Keratinocyte (primary cell): ENCODE results near the gene S100Z. TPM values are rescaled to one million over a fixed set of nuclear protein-coding genes. Genes with fewer than 3 reads are reported as not detected.

Source experiments
- DNase-seq: peaks from one replicate; pipeline ENCODE4 v3.0.0-alpha.2; 2011; ENCODE audit warnings: low read depth, missing footprints, low spot score
- FAIRE-seq: peaks from 2 replicates; lab custom pipeline; 2011; peaks lifted over from hg19 to GRCh38; lab: Jason Lieb, UNC
- H2AFZ ChIP-seq: 2 replicates; pipeline ENCODE4 v1.6.0; 2012; ENCODE audit warnings: low read length, control low read depth, inconsistent platforms; ENCODE audit not compliant: control insufficient read depth
- H3K27ac ChIP-seq: 2 replicates; pipeline ENCODE4 v1.5.1; 2011; ENCODE audit warnings: low read length; ENCODE audit not compliant: control insufficient read depth, insufficient read depth
- H3K27me3 ChIP-seq: 3 replicates; pipeline ENCODE4 v1.6.0; 2011; ENCODE audit warnings: low read length; ENCODE audit not compliant: control insufficient read depth, insufficient read depth; ENCODE audit errors: extremely low read depth
- H3K36me3 ChIP-seq, 2 experiments: 2 replicates in 1 of 2; 3 replicates in 1 of 2; pipeline ENCODE4 v1.5.1; 2011; ENCODE audit warnings: low read length in 2 of 2, mild to moderate bottlenecking in 1 of 2; ENCODE audit not compliant: control insufficient read depth in 2 of 2, insufficient read depth in 2 of 2; ENCODE audit errors: extremely low read depth in 1 of 2
- H3K4me1 ChIP-seq: 3 replicates; pipeline ENCODE4 v1.5.1; 2011; ENCODE audit warnings: low read length; ENCODE audit not compliant: control insufficient read depth, insufficient read depth; ENCODE audit errors: extremely low read depth
- H3K4me2 ChIP-seq: 3 replicates; pipeline ENCODE4 v1.6.0; 2011; ENCODE audit warnings: low read depth, low read length; ENCODE audit not compliant: control insufficient read depth, insufficient read depth; ENCODE audit errors: extremely low read depth
- H3K4me3 ChIP-seq, 3 experiments: fragments of 200-600 bp in 1 of 3; sonication (generic) in 1 of 3; 2 replicates in 2 of 3; 3 replicates in 1 of 3; pipeline ENCODE4 v1.5.1; 2011 to 2016; ENCODE audit warnings: low read length in 3 of 3, mild to moderate bottlenecking in 3 of 3, control low read depth in 2 of 3, inconsistent platforms in 1 of 3, low read depth in 1 of 3, mixed read lengths in 1 of 3, mixed run types in 1 of 3, moderate library complexity in 1 of 3; ENCODE audit not compliant: control insufficient read depth in 2 of 3, insufficient read depth in 2 of 3; ENCODE audit errors: extremely low read depth in 1 of 3
- H3K79me2 ChIP-seq: 2 replicates; pipeline ENCODE4 v1.6.0; 2012; ENCODE audit warnings: low read length; ENCODE audit not compliant: control insufficient read depth, insufficient read depth
- H3K9ac ChIP-seq: 3 replicates; pipeline ENCODE4 v1.6.0; 2011; ENCODE audit warnings: low read length; ENCODE audit not compliant: control insufficient read depth, insufficient read depth; ENCODE audit errors: extremely low read depth
- H3K9me1 ChIP-seq: 3 replicates; pipeline ENCODE4 v1.6.0; 2011; ENCODE audit warnings: low read length; ENCODE audit not compliant: control insufficient read depth, insufficient read depth; ENCODE audit errors: extremely low read depth
- H3K9me3 ChIP-seq: 2 replicates; pipeline ENCODE4 v1.5.1; 2012; ENCODE audit warnings: low read depth, low read length; ENCODE audit not compliant: control insufficient read depth
- H4K20me1 ChIP-seq: 3 replicates; pipeline ENCODE4 v1.6.0; 2011; ENCODE audit warnings: low read length; ENCODE audit not compliant: control insufficient read depth, insufficient read depth; ENCODE audit errors: extremely low read depth
- CTCF ChIP-seq, 3 experiments: IDR thresholded peaks in 1 of 3; conservative IDR thresholded peaks in 1 of 3; optimal IDR thresholded peaks in 1 of 3; 2 replicates in 2 of 3; 3 replicates in 1 of 3; pipeline versions ENCODE3 to v1.5.1; 2011; ENCODE audit warnings: low read length in 3 of 3, mild to moderate bottlenecking in 3 of 3, moderate library complexity in 2 of 3, control low read depth in 1 of 3, inconsistent platforms in 1 of 3; ENCODE audit not compliant: insufficient read depth in 2 of 3; ENCODE audit errors: extremely low read depth in 1 of 3
- EZH2 ChIP-seq: IDR thresholded peaks from one replicate; pipeline ENCODE4 v1.6.1; 2012; ENCODE audit warnings: inconsistent platforms, mild to moderate bottlenecking, low read length, moderate library complexity
- dilution Hi-C: fragments of 300-500 bp; cut with MboI; formaldehyde crosslinking; loops from one replicate; pipeline ENCODE4 v1.7.0; 2020; ENCODE audit warnings: low sequenced_read_pairs; ENCODE audit not compliant: extremely low pct_ligation_motif_present
- polyA plus RNA-seq, 5 experiments: library from polyadenylated mRNA; depleted of rRNA in 3 of 5; stranded (reverse) in 3 of 5; stranded (forward) in 1 of 5; unstranded in 1 of 5; fragments of >200 nt; gene quantifications; 1 replicate in 1 of 5; 2 replicates in 3 of 5; 3 replicates in 1 of 5; pipeline versions ENCODE4 v1.2.1 to v1.2.3, GENCODE V29; 2011 to 2012; ENCODE audit warnings: missing spikeins in 2 of 5, low read depth in 1 of 5, low replicate concordance in 1 of 5

Gene S100Z
- polyA plus RNA-seq, 1 donor (not counting 4 experiments of a cell fraction or from before 2014, with no cell fraction given) = not detected

GRCh38 chr5:76831110-76831452, 18.7 kb upstream of the S100Z start:
- Histone ChIP-seq H3K9ac (no peak overlapping the region), H3K4me1 (peaks cover 12% of the 10 kb centered on the region), H3K27ac (no peak overlapping the region), H3K4me3 (no peak overlapping the region), H3K79me2 (peaks cover 80% of the 10 kb centered on the region), H4K20me1 (peaks cover 20% of the 10 kb centered on the region), H3K36me3 (peaks cover 18 to 22% of the 10 kb centered on the region in 2 experiments), H3K9me1 (no peaks in the 10 kb centered on the region), H2AFZ (no peak overlapping the region), H3K9me3 (no peaks in the 10 kb centered on the region), H3K27me3 (no peaks in the 10 kb centered on the region), H3K4me2 (no peak overlapping the region)
- TF ChIP-seq EZH2 (no peak), CTCF (optimal IDR thresholded peaks at IDR 0.05 in 1 of 3, IDR thresholded peaks at IDR 0.05 in 1 of 3, conservative IDR thresholded peaks at IDR 0.05 in 1 of 3; ENCODE audit: extremely low read depth in 1 of 3, insufficient read depth in 2 of 3, low read length in 3 of 3) (no peak)
- dilution Hi-C loops = no loop called here
- FAIRE-seq (peak; percentile 59), DNase-seq (no peak)

GRCh38 chr5:76836181-76836580, 13.6 kb upstream of the S100Z start:
- Histone ChIP-seq H3K79me2 (peaks cover 34% of the 10 kb centered on the region), H3K27me3 (no peaks in the 10 kb centered on the region), H3K27ac (no peak overlapping the region), H3K4me2 (no peak overlapping the region), H4K20me1 (peaks cover 6% of the 10 kb centered on the region), H3K9ac (no peak overlapping the region), H3K9me3 (no peaks in the 10 kb centered on the region), H3K4me3 (no peak overlapping the region), H3K9me1 (no peaks in the 10 kb centered on the region), H3K36me3 (peaks cover 15 to 29% of the 10 kb centered on the region in 2 experiments), H2AFZ (no peak overlapping the region), H3K4me1 (peaks cover 14% of the 10 kb centered on the region)
- FAIRE-seq (no peak), DNase-seq (no peak)
- dilution Hi-C loops = no loop called here
- TF ChIP-seq CTCF (optimal IDR thresholded peaks at IDR 0.05 in 1 of 3, IDR thresholded peaks at IDR 0.05 in 1 of 3, conservative IDR thresholded peaks at IDR 0.05 in 1 of 3; ENCODE audit: extremely low read depth in 1 of 3, insufficient read depth in 2 of 3, low read length in 3 of 3) (no peak), EZH2 (no peak)
